Activated CD8-positive, alpha-beta memory T cell treated with anti-CD3 and anti-CD28 coated beads, Interleukin-2, amount 10 ng/mL, durations not matched to agents 7 days and 5 days (primary cell): ENCODE data around the gene GPHN. TPM values are rescaled to one million over a fixed set of nuclear protein-coding genes. Genes with fewer than 3 reads are reported as not detected.

Experiments used
- ATAC-seq: fragments of 150-1000 bp; cut with Tn5 transposase; one replicate; pipeline ENCODE4 v1.10.0; 2021; ENCODE audit warnings: moderate library complexity
- CTCF ChIA-PET: fragments of 350-600 bp; sonication (Branson Sonifier 250); formaldehyde crosslinking; loops from one replicate; lab custom pipeline; 2021; ENCODE audit warnings: antibody characterized with exemption; lab: Charles Lee
- DNase-seq: peaks from one replicate; pipeline ENCODE4 v3.0.0-alpha.2; 2020
- H3K27ac Mint-ChIP-seq: one replicate; pipeline ENCODE4 v1.8.0; 2021; ENCODE audit warnings: mild to moderate bottlenecking, mixed read lengths
- H3K27me3 Mint-ChIP-seq: one replicate; pipeline ENCODE4 v1.8.0; 2021; ENCODE audit warnings: mixed read lengths
- H3K36me3 Mint-ChIP-seq: one replicate; pipeline ENCODE4 v1.8.0; 2021; ENCODE audit warnings: mild to moderate bottlenecking, mixed read lengths
- H3K4me1 Mint-ChIP-seq: one replicate; pipeline ENCODE4 v1.8.0; 2021; ENCODE audit warnings: mixed read lengths
- H3K4me3 Mint-ChIP-seq: one replicate; pipeline ENCODE4 v1.8.0; 2021; ENCODE audit warnings: mild to moderate bottlenecking, moderate library complexity, mixed read lengths
- H3K9me3 Mint-ChIP-seq: one replicate; pipeline ENCODE4 v1.8.0; 2022; ENCODE audit warnings: low read depth, mixed read lengths
- total RNA-seq, 2 experiments: library from RNA; stranded (reverse); gene quantifications; one replicate each; pipeline ENCODE4 v1.2.3, GENCODE V29; 2021

GPHN gene
- total RNA-seq, 2 experiments from 2014 or later: 11.9 to 22.5 TPM

DNA sequence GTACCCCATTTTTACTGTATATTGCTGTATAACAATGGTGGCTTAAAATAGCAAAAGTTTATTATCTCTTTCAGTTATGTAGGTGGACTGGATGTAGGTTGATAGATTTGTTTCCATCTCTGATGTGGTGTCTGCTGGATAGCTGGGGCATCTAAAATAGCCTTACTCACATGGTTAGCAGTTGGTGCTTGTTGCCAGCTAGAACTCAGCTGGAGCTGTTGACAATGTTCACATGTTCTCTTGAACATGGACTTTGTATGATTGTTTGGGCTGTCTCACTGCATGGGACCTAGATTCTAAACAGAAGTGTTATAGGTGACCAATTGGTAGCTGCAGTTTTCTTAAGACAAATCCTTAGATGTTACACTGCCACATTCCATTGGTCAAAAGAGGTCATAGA is 126.9 kb downstream of the GPHN start:
- no peak for DNase-seq
- Mint-ChIP-seq H3K4me3 (no peak overlapping the region), H3K27me3 (no peaks in the 10 kb centered on the region), H3K4me1 (no peaks in the 10 kb centered on the region), H3K27ac (no peak overlapping the region), H3K36me3 (no peaks in the 10 kb centered on the region), H3K9me3 (no peaks in the 10 kb centered on the region)
- ATAC-seq: no peak
- CTCF ChIA-PET: no interaction called here

DNA sequence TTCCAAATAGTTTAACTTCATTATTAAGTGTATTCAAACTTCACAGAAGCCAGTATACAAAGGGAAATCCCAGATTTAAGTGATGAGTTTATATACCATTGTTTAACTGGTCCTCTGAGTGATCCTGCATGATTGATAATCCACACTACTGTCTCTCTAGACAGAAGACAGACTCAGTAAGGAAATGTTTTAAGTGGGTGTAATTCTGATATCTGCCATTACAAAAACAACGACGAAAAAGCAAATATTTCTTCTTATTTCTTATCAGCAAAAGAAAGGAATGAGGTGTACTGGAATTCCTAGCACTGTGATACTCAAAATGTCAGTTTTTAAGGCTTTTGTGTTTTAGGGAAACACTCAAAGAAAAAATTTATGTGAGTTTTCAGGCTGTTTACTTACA is 127.5 kb downstream of the GPHN start:
- Mint-ChIP-seq H3K27me3 (no peaks in the 10 kb centered on the region), H3K36me3 (no peaks in the 10 kb centered on the region), H3K4me1 (no peaks in the 10 kb centered on the region), H3K27ac (no peak overlapping the region), H3K9me3 (no peaks in the 10 kb centered on the region), H3K4me3 (no peak overlapping the region)
- DNase-seq (no peak), ATAC-seq (no peak)
- CTCF ChIA-PET: no interaction called here

DNA sequence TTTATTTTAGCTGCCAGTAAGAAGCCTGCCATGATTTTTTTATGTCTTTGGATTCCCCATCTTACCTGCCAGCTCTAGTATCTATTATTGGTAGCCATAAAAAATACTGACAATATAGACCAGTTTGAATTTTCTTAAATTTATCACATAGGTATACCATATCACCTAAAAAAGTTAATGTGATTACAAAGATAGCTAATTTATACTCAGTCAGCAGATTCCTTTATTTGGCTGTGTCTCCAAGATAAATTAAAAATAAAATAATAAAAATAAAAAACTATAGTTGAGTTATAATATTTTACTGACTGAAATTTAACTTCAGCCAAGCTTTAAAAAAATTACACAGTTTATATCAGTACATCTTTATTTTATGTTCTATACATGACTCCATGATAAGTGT is 128.3 kb downstream of the GPHN start:
- H3K36me3 Mint-ChIP-seq: no peaks in the 10 kb centered on the region
- ATAC-seq: no peak
- CTCF ChIA-PET: no interaction called here
- H3K9me3 Mint-ChIP-seq: no peaks in the 10 kb centered on the region
- no peaks in the 10 kb centered on the region for H3K27me3 Mint-ChIP-seq
- H3K4me1 Mint-ChIP-seq: no peaks in the 10 kb centered on the region
- no peak overlapping the region for H3K27ac Mint-ChIP-seq
- DNase-seq: no peak
- H3K4me3 Mint-ChIP-seq: no peak overlapping the region

DNA sequence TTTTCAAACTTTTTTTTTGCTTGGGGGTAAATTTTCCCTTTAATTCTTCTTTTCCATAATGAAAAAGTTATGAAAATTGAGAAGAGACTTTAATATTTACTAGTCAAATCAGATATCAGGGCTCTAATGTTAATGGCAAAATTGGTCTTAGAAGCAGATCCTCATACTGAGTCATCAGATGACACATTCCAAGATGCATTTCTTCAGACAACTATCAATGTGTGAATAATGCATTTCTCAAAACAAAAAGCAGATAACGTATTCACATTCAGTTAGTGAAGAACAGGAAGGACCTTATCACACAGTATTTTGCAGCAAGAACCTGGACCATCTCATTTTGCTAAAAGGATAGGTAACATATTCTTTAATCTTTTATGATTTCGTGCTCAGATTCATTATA is 130.7 kb downstream of the GPHN start:
- H3K27ac Mint-ChIP-seq: no peak overlapping the region
- no peaks in the 10 kb centered on the region for H3K9me3 Mint-ChIP-seq
- CTCF ChIA-PET: no interaction called here
- no peak for DNase-seq
- no peaks in the 10 kb centered on the region for H3K4me1 Mint-ChIP-seq
- no peaks in the 10 kb centered on the region for H3K36me3 Mint-ChIP-seq
- no peak overlapping the region for H3K4me3 Mint-ChIP-seq
- no peak for ATAC-seq
- H3K27me3 Mint-ChIP-seq: no peaks in the 10 kb centered on the region

DNA sequence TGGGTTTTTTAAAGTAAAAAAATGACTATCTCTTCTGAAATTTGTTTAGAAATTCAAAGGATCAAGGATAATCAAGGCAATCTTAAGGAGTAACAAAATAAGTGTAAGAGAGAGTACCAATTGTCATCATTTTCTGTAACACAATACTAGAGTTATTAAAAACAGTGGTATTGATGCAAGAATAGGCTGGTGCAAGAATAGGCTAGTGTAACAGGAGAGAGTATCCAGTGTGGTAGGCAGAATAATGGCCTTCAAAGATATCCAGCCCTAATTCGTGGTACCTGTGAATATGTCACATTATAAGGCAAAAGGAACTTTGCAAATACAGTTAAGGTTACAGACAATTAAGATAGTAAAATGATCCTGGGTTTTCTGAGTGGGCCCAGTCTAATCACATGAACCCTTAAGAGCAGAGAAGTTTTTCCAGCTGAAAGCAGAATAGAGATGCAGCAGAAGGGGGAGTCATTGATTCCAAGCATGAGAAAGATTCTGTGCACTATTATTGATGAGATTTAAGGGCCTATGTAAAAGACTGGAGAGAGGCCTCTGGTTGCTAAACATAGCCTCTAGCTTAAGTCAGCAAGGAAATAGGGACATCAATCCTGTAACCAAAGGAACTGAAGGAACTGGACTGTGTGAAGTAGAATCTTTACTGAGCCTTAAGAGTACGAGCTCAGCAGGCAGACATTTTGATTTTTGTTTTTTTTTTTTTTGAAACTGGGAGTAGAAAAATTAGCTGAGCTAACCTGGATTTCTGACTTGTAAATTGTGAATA is 134.1 kb downstream of the GPHN start:
- Mint-ChIP-seq H3K4me1 (peaks cover 6% of the 10 kb centered on the region), H3K9me3 (no peaks in the 10 kb centered on the region), H3K27ac (no peak overlapping the region), H3K36me3 (no peaks in the 10 kb centered on the region), H3K4me3 (no peak overlapping the region), H3K27me3 (no peaks in the 10 kb centered on the region)
- ATAC-seq (no peak), DNase-seq (no peak)
- CTCF ChIA-PET: no interaction called here

DNA sequence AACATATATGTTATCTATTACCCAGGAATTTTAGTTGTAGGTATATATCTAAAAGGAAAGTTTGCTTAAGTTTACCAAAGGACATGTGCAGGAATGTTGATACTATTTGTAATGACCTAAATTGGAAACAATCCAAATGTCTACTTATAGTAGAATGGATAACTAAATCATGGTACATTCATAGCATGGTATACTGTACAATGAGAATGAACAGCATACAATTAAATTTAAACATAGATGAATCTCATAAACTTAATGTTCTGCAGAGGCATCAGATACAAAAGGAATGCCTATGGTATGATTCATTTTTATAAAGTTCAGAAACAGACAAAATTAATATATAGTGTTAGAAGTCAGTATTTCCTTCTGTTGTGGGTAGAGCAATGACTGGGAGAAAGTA is 135.4 kb downstream of the GPHN start:
- no peak for DNase-seq
- H3K27me3 Mint-ChIP-seq: no peaks in the 10 kb centered on the region
- no peak for ATAC-seq
- no peaks in the 10 kb centered on the region for H3K36me3 Mint-ChIP-seq
- no peak overlapping the region for H3K27ac Mint-ChIP-seq
- no peak overlapping the region for H3K4me3 Mint-ChIP-seq
- CTCF ChIA-PET: no interaction called here
- no peaks in the 10 kb centered on the region for H3K9me3 Mint-ChIP-seq
- peaks cover 6% of the 10 kb centered on the region for H3K4me1 Mint-ChIP-seq

DNA sequence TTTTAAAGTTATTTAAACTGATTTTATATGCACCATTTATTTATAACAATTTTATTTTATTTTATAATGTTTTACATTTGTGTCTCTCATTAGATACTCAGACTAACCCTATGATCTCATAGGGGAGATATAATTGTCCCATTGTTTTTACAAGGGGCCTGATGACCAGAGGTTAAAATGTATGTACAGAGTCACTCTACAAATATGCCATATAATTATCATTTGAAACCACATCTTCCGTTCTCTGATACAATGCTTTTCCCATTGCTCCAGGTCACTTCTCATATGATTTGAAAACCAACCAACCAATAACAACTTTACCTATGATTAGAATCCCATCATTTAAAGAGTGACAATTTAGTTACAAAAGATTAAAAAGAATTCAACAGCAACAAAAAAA is 137.8 kb downstream of the GPHN start:
- no peaks in the 10 kb centered on the region for H3K27me3 Mint-ChIP-seq
- H3K27ac Mint-ChIP-seq: no peak overlapping the region
- CTCF ChIA-PET: no interaction called here
- peaks cover 18% of the 10 kb centered on the region for H3K4me1 Mint-ChIP-seq
- no peak for DNase-seq
- no peaks in the 10 kb centered on the region for H3K9me3 Mint-ChIP-seq
- no peak overlapping the region for H3K4me3 Mint-ChIP-seq
- ATAC-seq: no peak
- H3K36me3 Mint-ChIP-seq: no peaks in the 10 kb centered on the region

DNA sequence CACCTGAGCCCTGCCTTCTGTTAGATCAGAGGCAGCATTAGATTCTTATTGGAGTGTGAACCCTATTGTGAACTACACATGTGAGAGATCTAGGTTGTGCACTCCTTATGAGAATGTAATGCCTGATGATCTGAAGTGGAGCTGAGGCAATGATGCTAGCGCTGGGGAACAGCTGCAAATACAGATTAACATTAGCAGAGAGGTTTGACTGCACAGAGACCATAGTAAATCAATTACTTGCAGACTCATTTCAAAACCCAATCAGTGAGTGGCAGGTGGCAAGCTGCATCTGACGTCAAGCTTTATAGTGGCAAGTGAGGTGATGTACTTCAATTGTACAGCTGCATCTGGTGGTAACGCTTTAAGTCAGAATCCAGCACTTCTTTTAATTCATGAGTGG is 141.6 kb downstream of the GPHN start:
- no peak overlapping the region for H3K4me3 Mint-ChIP-seq
- peak; percentile 72 for ATAC-seq
- H3K27ac Mint-ChIP-seq: peak overlapping the region; percentile 29
- no peaks in the 10 kb centered on the region for H3K9me3 Mint-ChIP-seq
- CTCF ChIA-PET: interaction anchor here (0.6 kb wide), 1 partner anchor 1685 kb away, joined by 3 read pairs; no protein-coding TSS in a partner anchor
- H3K36me3 Mint-ChIP-seq: no peaks in the 10 kb centered on the region
- no peaks in the 10 kb centered on the region for H3K27me3 Mint-ChIP-seq
- H3K4me1 Mint-ChIP-seq: peaks cover 22% of the 10 kb centered on the region
- DNase-seq: peak; percentile 45

DNA sequence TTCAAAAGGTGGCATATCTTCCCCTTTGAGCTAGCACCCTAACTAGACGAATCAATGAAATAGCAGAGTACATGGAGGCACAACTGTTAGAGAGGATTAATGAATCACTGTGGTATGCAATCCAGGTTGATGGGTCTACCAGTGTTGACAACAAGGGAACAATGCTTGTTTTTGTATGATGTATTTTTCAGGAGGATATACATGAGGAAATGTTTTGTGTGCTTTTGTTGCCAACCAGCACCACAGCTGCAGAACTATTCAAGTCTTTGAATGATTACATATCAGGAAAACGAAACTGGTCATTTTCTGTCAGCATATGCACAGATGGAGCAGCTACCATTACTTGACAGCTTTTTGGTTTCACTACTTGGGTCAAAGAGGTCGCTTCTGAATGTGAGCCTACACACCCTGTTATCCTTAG is 142.6 kb downstream of the GPHN start:
- peak; percentile 33 for ATAC-seq
- peak overlapping the region; percentile 68 for H3K27ac Mint-ChIP-seq
- CTCF ChIA-PET: no interaction called here

DNA sequence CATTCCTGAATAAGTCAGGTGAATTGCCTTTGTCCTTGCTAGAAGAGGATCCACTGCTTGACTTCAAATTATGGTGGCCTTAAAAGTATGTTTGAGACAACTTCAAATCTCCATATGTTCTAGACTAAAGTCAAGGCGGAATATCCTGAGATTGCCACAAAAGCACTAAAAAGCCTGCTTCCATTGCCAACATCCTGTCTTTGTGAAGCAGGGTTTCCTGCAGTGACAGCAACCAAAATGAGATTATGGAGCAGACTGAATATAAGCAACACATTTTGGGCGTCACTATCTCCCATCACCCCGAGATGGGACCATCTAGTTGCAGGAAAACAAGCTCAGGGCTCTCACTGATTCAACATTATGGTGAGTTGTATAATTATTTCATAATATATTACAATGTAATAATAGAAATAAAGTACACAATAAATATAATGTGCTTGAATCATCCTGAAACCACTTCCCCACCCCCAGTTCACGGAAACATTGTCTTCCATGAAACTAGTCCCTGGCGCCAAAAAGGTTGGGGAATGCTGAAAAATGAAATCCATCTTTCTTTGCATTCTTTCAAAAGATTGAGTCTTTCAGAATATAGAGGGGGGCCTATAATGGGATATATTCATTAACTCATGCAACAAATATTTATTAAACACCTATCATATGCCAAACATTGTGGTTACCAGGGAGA is 143.7 kb downstream of the GPHN start:
- H3K27me3 Mint-ChIP-seq: no peaks in the 10 kb centered on the region
- CTCF ChIA-PET: interaction anchor here (0.7 kb wide), 1 partner anchor 27 kb away, joined by 3 read pairs; no protein-coding TSS in a partner anchor
- ATAC-seq (no peak), DNase-seq (no peak)
- no peak overlapping the region for H3K27ac Mint-ChIP-seq
- H3K4me3 Mint-ChIP-seq: no peak overlapping the region
- H3K9me3 Mint-ChIP-seq: no peaks in the 10 kb centered on the region
- H3K36me3 Mint-ChIP-seq: no peaks in the 10 kb centered on the region
- peaks cover 17% of the 10 kb centered on the region for H3K4me1 Mint-ChIP-seq

More for the DNA sequence above, 142.6 kb downstream of the GPHN start:
- no peaks in the 10 kb centered on the region for H3K27me3 Mint-ChIP-seq
- peaks cover 22% of the 10 kb centered on the region for H3K4me1 Mint-ChIP-seq
- no peak overlapping the region for H3K4me3 Mint-ChIP-seq
- DNase-seq: no peak
- H3K36me3 Mint-ChIP-seq: no peaks in the 10 kb centered on the region
- no peaks in the 10 kb centered on the region for H3K9me3 Mint-ChIP-seq

DNA sequence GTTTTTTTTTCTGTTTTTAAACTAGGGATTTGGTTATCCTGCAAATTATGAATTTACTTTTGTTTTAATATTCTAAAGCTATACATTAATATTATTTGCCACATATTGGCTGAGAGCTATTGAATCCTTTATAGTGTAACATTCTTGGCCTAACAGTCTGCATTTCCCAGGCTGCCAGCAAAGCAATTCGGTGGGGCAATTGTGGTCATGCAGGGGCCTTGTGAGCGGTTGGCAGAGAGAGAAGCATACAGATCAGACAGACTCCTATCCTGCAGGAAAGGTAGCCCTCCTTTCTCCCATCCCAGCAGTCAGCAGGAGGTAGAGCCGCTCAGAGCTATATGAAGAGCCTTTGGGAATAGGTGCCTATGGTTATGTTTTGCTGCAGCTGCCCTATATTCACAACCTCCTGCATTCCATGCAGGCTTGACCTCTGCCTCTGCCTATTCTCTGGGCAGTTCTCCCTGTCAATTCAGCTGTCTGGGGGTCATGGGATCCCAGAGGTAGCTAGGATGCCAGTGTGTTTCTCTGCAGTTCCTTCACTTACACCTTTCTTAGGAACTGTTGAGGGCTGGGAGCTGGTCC is 144.7 kb downstream of the GPHN start:
- DNase-seq (no peak), ATAC-seq (no peak)
- no peaks in the 10 kb centered on the region for H3K9me3 Mint-ChIP-seq
- H3K27me3 Mint-ChIP-seq: no peaks in the 10 kb centered on the region
- no peaks in the 10 kb centered on the region for H3K36me3 Mint-ChIP-seq
- no peak overlapping the region for H3K27ac Mint-ChIP-seq
- CTCF ChIA-PET: interaction anchor here (0.7 kb wide), 1 partner anchor 28 kb away, joined by 3 read pairs; no protein-coding TSS in a partner anchor
- H3K4me1 Mint-ChIP-seq: peaks cover 17% of the 10 kb centered on the region
- H3K4me3 Mint-ChIP-seq: no peak overlapping the region

DNA sequence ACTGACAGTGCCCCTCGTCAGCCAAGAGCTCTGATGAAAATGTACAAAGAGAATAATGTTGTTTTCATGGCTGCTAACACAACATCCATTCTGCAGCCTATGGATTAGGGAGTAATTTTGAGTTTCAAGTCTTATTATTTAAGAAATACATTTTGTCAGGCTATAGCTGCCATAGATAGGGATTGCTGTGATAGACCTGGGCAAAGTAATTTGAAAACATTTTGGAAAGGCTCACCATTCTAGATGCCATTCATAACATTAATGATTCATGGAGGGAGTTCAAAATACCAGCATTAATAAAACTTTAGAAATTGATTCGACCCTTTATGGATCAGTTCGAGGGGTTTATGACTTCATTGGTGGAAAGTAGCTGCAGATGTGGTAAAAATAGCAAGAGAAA is 149.8 kb downstream of the GPHN start:
- peaks cover 2% of the 10 kb centered on the region for H3K36me3 Mint-ChIP-seq
- H3K9me3 Mint-ChIP-seq: peaks cover 4% of the 10 kb centered on the region
- no peaks in the 10 kb centered on the region for H3K4me1 Mint-ChIP-seq
- DNase-seq (no peak), ATAC-seq (no peak)
- H3K27ac Mint-ChIP-seq: no peak overlapping the region
- CTCF ChIA-PET: no interaction called here
- no peaks in the 10 kb centered on the region for H3K27me3 Mint-ChIP-seq
- H3K4me3 Mint-ChIP-seq: no peak overlapping the region

DNA sequence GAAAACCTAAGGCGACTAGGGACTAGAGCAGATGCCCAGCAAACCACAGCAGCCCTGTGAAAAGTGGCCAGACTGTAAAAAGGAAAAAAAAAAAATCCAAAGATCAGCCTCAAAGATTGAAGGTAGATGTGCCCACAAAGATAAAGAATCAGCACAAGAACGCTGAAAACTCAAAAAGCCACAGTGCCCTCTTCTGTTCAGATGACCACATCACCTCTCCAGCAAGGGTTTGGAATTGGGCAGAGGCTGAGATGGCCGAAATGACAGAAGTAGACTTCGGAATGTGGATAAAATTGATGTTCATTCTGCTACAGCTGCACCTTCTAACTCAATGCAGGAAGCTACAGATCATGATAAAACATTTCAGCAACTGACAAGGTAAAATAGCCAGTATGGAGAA is 154.4 kb downstream of the GPHN start:
- DNase-seq (no peak), ATAC-seq (no peak)
- Mint-ChIP-seq H3K27me3 (no peaks in the 10 kb centered on the region), H3K27ac (no peak overlapping the region), H3K9me3 (peaks cover 8% of the 10 kb centered on the region), H3K4me1 (no peaks in the 10 kb centered on the region), H3K4me3 (no peak overlapping the region), H3K36me3 (peaks cover 2% of the 10 kb centered on the region)
- CTCF ChIA-PET: no interaction called here

DNA sequence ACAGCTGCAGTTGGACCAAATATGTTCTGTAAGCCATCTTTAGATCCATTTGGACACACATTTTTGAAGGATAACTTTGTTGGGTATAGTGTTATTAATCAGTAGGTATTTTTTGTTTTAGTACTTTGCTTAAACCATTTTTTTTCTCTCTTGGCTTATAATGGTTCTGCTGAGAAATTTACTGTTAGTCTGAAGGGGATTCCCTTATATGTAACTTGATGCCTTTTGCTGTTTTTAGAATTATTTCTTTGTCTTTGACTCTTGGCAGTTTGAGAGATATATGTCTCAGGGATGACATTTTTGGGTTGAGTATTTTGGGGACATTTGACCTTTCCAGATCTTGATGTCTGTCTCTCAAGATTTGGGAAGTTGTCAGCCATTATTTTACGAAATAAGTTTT is 169.8 kb downstream of the GPHN start:
- peaks cover 27% of the 10 kb centered on the region for H3K9me3 Mint-ChIP-seq
- H3K4me3 Mint-ChIP-seq: no peak overlapping the region
- no peaks in the 10 kb centered on the region for H3K4me1 Mint-ChIP-seq
- no peak for ATAC-seq
- H3K36me3 Mint-ChIP-seq: peaks cover 1% of the 10 kb centered on the region
- no peak for DNase-seq
- CTCF ChIA-PET: no interaction called here
- H3K27ac Mint-ChIP-seq: no peak overlapping the region
- no peaks in the 10 kb centered on the region for H3K27me3 Mint-ChIP-seq
